Measurements from ENCODE around the gene IL17C. TPM values are rescaled to one million over a fixed set of nuclear protein-coding genes. Genes with fewer than 3 reads are reported as not detected.

IL17C gene
- total RNA-seq, 1 experiment from 2014 or later, result not detected

DNA sequence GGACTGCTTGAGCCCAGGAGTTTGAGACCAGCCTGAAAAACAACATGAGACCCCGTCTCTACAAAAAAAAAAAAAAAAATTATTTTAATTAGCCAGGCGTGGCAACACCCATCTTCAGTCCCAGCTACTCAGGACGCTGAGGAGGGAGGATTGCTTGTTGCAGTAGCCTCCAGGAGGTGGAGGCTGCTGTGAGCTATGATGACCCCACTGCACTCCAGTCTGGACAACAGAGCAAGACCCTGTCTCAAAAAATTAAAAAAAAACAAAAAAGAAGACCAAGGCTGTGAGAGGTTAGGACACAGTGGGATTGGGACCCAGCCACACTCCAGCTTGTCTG, 49.3 kb downstream of the IL17C start:
- in situ Hi-C loops (cut with HindIII; ENCODE audit: low pct_unique_long_range_greater_than_20kb, low sequenced_read_pairs), result no loop called here
- DNase-seq (ENCODE audit: low read depth), result no peak

DNA sequence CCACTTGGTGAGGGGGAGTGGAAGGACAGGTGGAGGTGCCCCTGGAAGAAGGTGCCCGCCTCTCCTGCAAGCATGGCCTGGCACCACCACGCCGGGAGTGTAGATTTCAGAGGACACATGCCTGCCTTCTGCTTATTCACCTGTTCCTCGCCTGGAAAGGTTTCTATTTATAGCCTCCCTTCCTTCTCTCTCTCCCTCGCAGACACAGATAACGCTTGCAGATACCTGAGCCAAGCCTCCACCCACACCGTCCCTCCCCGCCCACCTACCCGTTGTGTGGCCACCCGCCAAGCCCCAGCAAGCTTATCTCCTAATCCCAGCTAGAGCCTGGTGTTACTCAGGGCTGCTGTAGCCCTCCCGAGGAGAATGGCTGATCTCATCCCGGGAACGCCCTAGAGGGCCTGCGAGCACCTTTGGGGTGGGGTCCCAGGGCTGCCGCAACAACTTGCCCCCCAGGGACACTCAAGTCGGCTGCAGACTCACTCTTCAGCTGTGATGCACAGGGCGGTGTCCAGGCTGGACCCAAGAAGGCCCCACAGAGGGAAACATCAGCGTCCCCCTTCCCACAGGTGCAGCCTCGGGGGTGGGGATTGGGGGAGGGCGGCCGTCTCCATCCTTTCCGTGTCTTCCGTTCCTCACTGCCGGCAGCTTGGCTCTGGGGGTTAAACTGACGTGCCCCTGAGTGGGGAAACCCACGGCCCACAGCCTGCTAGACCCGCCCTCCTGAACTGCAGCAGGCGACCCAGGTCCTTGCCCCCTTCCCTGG, 49.8 kb downstream of the IL17C start:
- no peak for DNase-seq (ENCODE audit: low read depth)
- in situ Hi-C loops (cut with HindIII; ENCODE audit: low pct_unique_long_range_greater_than_20kb, low sequenced_read_pairs), result no loop called here

Other genes starting within 250 kb of the IL17C start
- 0.35 and 1.3 TPM in 2 replicates for gene ZFPM1, start 185.3 kb upstream of the IL17C start, total RNA-seq (2014; rRNA removed; shearing (Covaris generic); ENCODE audit: low replicate concordance)
- 14.2 and 16.9 TPM in 2 replicates for gene ZC3H18, start 68.2 kb upstream of the IL17C start, total RNA-seq (2014; rRNA removed; shearing (Covaris generic); ENCODE audit: low replicate concordance)
- gene CYBA, start 12.5 kb downstream of the IL17C start, total RNA-seq (2014; rRNA removed; shearing (Covaris generic); ENCODE audit: low replicate concordance), result 520 and 591 TPM in 2 replicates
- 63.3 and 63.6 TPM in 2 replicates for gene MVD, start 24.5 kb downstream of the IL17C start, total RNA-seq (2014; rRNA removed; shearing (Covaris generic); ENCODE audit: low replicate concordance)
- gene SNAI3, start 47.9 kb downstream of the IL17C start, total RNA-seq (2014; rRNA removed; shearing (Covaris generic); ENCODE audit: low replicate concordance), result 0.88 TPM in 1 of 2 replicates, not detected in the other
- 24.4 and 27.5 TPM in 2 replicates for gene RNF166, start 67.8 kb downstream of the IL17C start, total RNA-seq (2014; rRNA removed; shearing (Covaris generic); ENCODE audit: low replicate concordance)
- 26.9 and 36.2 TPM in 2 replicates for gene CTU2, start 67.9 kb downstream of the IL17C start, total RNA-seq (2014; rRNA removed; shearing (Covaris generic); ENCODE audit: low replicate concordance)
- 81.1 and 82.0 TPM in 2 replicates for gene PIEZO1, start 146.6 kb downstream of the IL17C start, total RNA-seq (2014; rRNA removed; shearing (Covaris generic); ENCODE audit: low replicate concordance)
- gene CDT1, start 165.2 kb downstream of the IL17C start, total RNA-seq (2014; rRNA removed; shearing (Covaris generic); ENCODE audit: low replicate concordance), result 23.1 and 24.6 TPM in 2 replicates
- gene APRT, start 173.4 kb downstream of the IL17C start, total RNA-seq (2014; rRNA removed; shearing (Covaris generic); ENCODE audit: low replicate concordance), result 262 and 321 TPM in 2 replicates
- 20.8 and 20.9 TPM in 2 replicates for gene GALNS, start 218.4 kb downstream of the IL17C start, total RNA-seq (2014; rRNA removed; shearing (Covaris generic); ENCODE audit: low replicate concordance)
- gene TRAPPC2L, start 218.6 kb downstream of the IL17C start, total RNA-seq (2014; rRNA removed; shearing (Covaris generic); ENCODE audit: low replicate concordance), result 40.9 and 48.8 TPM in 2 replicates
- not detected in 2 replicates for gene PABPN1L, start 228.1 kb downstream of the IL17C start, total RNA-seq (2014; rRNA removed; shearing (Covaris generic); ENCODE audit: low replicate concordance)

Measured in Caki2 (cell line).